NT2/D1 (cell line): ENCODE results near the gene MDGA2.

Experiments used
- SUZ12 ChIP-seq: IDR thresholded peaks from 2 replicates; pipeline ENCODE4 v1.6.1; 2011; ENCODE audit not compliant: insufficient read length, insufficient read depth; ENCODE audit errors: extremely low read depth
- YY1 ChIP-seq: IDR thresholded peaks from 2 replicates; pipeline ENCODE4 v1.6.1; 2011; ENCODE audit not compliant: insufficient read length, insufficient read depth
- ZNF274 ChIP-seq: IDR thresholded peaks from 2 replicates; pipeline ENCODE4 v1.6.1; 2011; ENCODE audit warnings: mild to moderate bottlenecking, low read depth, low read length

DNA sequence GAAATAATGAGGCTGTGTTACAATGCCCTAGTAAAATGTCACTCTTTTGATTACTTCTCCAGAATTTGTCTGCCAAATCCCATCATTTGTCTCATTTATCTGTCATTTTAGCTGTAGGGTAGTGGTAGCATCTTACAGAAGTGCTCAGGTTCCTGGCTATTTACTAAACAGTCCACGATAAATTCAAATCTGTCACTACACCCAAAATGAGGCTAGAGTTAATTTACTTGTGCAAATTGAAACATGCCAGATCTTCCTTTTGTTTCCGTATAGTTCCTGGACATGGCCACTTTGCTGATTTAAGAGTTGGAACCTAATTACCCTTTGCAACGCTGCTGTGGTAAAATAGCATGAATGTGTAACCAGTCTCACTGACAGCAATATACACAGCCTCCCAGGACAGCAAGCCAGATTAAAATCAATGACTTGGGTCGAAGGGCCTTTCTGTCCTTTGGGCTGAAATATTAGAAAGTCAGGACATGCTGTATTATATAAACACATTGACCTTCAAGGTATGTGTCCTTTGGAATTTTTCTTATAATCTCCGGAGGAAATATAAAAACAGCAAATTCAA is 485.4 kb downstream of the MDGA2 start:
- TF ChIP-seq YY1 (no peak), ZNF274 (no peak), SUZ12 (no peak)
